ENCODE data around the gene CBX2.
"Not testable (repeated sequence)": the region's sequence is repeated elsewhere in the genome, so short reads cannot be mapped to it uniquely, and the experiment has no call there.

Gene CBX2

GRCh38 chr17:79772726-79773125, 5.2 kb upstream of the CBX2 start:
- DNase-seq = not testable (repeated sequence)

- no peak for DNase-seq
These were observed 3.4 kb upstream of the CBX2 start for GRCh38 chr17:79774561-79774975.

- DNase-seq = no peak
These were observed 2.3 kb upstream of the CBX2 start for GRCh38 chr17:79775632-79776031.

GRCh38 chr17:79776376-79777119, 1.4 kb upstream of the CBX2 start:
- no peak for DNase-seq

DNA sequence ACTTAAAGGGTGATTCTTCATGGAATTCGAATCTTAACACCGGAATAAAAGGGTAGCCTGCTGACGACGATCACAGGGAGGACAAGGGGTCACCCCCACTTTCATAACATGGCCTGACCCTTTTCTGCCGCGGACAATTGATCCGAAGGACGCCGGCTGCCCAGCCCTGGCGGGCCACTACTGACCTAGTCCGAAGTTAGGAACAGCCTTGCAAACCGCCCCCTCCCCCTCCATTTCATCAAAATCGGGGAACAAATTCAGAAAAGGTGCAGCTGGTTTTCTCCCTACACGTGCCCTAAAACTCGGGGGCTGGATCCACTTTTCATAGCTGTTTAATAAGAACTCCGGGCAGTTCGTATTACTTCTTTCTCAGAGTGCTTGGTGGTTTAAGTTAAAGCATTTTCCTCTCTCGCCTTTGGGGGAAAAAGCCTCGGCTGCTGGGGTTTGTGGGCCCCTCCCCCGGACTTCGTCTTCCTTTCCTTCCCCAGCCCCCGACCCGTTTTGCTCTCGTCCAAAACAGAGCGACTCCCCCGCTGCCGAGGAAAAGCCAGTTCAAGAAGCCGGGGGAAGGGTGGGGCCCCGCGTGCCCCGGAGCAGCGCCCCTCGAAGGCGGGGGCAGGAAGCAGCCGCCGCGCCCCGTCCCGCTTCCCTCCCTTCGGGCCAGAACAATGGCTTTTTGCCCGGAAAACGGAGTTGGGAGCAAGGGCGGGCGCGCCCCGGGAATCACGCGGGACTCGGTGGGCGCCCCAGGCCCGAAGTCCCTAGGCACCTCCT, 641 bp upstream of the CBX2 start:
- no peak for DNase-seq

DNA sequence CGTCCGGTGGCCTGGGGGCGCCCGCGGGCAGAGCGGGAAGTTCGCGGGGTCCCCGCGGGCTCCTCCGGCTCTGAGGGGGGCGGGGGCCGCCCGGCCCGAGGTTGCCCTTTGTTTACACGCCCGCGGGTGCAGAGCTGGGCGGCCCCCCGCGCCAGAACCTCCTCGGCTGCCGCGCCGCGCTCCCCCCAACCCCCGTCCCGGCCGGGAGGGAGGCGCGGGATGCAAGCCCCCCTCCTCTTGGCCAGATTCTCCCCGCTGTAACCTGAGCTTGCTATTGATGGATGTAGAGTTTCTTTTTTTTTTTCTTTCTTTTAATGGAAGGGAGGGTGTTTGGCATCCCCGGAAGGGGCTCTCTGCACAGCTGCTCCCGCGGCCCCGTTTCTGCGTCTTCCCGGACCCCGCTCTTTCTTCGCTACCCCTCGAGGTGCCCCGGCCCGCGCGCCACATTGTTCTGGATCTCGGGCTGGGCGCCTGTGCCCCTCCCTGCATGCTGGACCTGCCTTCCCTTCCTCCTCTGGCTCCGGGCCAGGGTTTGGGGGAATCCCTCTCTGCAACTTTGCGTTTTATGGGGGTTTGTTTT, 646 bp downstream of the CBX2 start:
- DNase-seq = no peak

GRCh38 chr17:79779084-79779529, 1.2 kb downstream of the CBX2 start:
- DNase-seq = no peak

- no peak for DNase-seq
These were observed 1.9 kb downstream of the CBX2 start for GRCh38 chr17:79779661-79780365.

DNA sequence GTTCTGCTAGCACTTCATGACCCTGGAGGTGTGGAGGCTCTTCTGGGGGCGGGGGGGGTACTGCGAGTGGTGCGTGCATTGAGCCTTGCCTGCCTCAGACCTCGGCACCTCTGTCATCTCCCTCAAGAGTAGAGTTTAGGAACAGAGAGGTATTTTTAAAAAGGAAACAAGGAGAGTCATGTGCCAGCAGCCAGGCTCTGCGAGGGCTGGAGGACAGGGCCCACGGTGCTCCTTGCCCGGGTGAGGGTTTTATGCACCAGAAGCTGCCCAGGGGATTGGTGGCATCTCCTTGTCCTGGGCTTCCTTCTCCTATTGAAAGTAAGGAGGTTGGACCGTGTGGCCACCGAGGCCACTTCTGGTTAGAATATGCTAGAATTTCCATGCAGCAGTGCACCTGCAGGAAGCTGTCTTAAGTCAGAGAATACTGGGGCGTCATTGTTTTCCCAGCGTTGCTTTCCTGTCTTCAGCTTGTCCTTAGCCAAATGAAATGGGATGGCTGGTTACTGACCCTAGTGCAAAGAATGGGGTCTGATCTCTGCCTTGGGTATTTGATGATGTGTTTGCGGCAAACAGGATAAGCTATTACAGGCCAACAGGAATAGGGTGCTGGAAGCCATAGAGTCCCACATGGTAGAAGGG, 3.2 kb downstream of the CBX2 start:
- no peak for DNase-seq

GRCh38 chr17:79781736-79782575, 4.0 kb downstream of the CBX2 start:
- DNase-seq = no peak

GRCh38 chr17:79783891-79784290, 5.9 kb downstream of the CBX2 start:
- DNase-seq = no peak

DNA sequence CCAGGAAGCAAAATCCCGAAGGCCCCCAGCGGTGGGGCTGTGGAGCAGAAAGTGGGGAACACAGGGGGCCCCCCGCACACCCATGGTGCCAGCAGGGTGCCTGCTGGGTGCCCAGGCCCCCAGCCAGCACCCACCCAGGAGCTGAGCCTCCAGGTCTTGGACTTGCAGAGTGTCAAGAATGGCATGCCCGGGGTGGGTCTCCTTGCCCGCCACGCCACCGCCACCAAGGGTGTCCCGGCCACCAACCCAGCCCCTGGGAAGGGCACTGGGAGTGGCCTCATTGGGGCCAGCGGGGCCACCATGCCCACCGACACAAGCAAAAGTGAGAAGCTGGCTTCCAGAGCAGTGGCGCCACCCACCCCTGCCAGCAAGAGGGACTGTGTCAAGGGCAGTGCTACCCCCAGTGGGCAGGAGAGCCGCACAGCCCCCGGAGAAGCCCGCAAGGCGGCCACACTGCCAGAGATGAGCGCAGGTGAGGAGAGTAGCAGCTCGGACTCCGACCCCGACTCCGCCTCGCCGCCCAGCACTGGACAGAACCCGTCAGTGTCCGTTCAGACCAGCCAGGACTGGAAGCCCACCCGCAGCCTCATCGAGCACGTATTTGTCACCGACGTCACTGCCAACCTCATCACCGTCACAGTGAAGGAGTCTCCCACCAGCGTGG, 6.5 kb downstream of the CBX2 start:
- DNase-seq = no peak

DNA sequence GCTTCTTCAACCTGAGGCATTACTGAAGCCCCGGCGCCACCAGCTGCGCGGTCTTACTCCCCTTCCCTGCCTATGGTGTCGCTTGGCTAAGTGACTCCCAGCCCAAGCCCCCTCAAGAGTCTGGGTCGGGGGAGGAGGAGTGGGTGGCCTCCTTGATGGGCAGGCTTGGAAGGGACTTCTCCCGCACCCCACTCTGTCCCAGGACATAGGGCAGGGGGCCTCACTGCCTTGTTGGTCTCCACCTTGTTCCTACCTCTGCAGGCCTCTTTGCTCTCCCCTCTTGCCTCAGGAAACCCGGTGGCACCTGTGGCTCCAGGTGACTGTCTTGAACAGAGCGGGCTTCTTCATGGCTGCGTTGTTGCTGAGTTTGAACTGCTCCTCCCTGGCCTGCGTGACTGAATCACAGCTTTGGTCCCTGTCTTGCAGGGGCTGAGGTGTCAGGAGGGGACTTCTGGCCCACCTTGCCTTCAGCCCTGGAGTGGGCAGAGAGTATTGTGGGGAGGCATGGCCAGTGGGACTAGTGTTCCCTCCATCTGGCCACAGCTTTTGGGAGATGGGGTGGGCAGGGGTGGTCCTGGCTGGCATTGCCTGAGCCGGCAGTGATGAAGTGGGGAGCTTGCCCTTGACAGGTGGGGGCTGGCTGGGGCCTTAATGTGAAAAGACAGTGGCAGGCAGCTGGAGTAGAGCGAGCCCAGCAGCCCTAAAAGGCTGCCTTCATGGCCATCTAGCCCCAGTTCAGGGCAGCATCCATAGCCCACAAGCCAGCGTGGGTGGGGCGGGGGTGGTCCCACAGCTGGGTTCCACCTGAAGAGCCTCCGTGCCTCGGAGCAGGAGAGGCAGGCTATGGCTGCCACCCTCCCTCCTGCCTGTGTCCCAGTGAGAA, 7.3 kb downstream of the CBX2 start:
- no peak for DNase-seq

GRCh38 chr17:79785900-79786810, 8.2 kb downstream of the CBX2 start:
- no peak for DNase-seq

- no peak for DNase-seq
These were observed 9.1 kb downstream of the CBX2 start for GRCh38 chr17:79786930-79787643.

DNA sequence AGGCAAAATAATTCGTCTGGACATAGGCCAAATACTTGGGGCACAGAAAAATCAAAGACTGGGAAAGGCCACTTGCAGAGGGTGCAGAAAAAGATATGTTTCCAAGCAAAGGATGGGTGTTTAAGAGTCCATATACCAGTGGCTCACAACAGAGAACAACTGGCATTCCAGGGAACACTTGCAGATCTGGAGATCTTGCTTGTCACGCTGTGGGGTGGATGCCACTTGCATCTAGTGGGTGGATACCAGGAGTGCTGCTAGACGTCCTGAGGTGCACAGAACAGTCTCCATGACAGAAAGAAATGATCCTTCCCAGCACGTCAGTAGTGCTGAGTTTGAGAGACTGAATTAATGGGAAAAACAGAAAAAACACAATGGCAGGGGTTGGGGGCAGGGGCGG, 10.5 kb downstream of the CBX2 start:
- no peak for DNase-seq

- no peak for DNase-seq
These were observed 11.3 kb downstream of the CBX2 start for GRCh38 chr17:79788989-79789942.
